HG02870 (cell line): ENCODE results near the gene CCNG2.

Source experiments
- ATAC-seq: cut with Tn5 transposase; IDR thresholded peaks from one replicate; pipeline ENCODE4 v1.9.1; 2021; ENCODE audit warnings: mild to moderate bottlenecking, moderate library complexity; ENCODE audit not compliant: unreplicated experiment

CCNG2 gene

GRCh38 chr4:77146186-77147078 lies 10.6 kb upstream of the CCNG2 start:
- ATAC-seq: no peak

GRCh38 chr4:77147079-77147782 lies 9.8 kb upstream of the CCNG2 start:
- ATAC-seq: no peak

- ATAC-seq: no peak
Observed at GRCh38 chr4:77148078-77148477, 8.9 kb upstream of the CCNG2 start.

- no peak for ATAC-seq
Observed at GRCh38 chr4:77149789-77150188, 7.2 kb upstream of the CCNG2 start.

GRCh38 chr4:77151241-77151640 lies 5.8 kb upstream of the CCNG2 start:
- ATAC-seq: no peak

GRCh38 chr4:77152421-77152820 lies 4.6 kb upstream of the CCNG2 start:
- no peak for ATAC-seq

- ATAC-seq: no peak
Observed at GRCh38 chr4:77153006-77153405, 4.0 kb upstream of the CCNG2 start.

GRCh38 chr4:77154065-77154464 lies 2.9 kb upstream of the CCNG2 start:
- ATAC-seq: no peak

GRCh38 chr4:77154761-77155499 lies 2.1 kb upstream of the CCNG2 start:
- no peak for ATAC-seq

GRCh38 chr4:77155631-77156452 lies 1.2 kb upstream of the CCNG2 start:
- ATAC-seq: no peak

- peak; percentile 89 for ATAC-seq
Observed at GRCh38 chr4:77156533-77156911, 485 bp upstream of the CCNG2 start.

- peak; percentile 40 for ATAC-seq
Observed at GRCh38 chr4:77157859-77158486, 966 bp downstream of the CCNG2 start.

- ATAC-seq: no peak
Observed at GRCh38 chr4:77158487-77158861, 1.5 kb downstream of the CCNG2 start.

- no peak for ATAC-seq
Observed at GRCh38 chr4:77159806-77160205, 2.8 kb downstream of the CCNG2 start.

- no peak for ATAC-seq
Observed at GRCh38 chr4:77163641-77164040, 6.6 kb downstream of the CCNG2 start.

- ATAC-seq: no peak
Observed at GRCh38 chr4:77167173-77167572, 10.2 kb downstream of the CCNG2 start.

- ATAC-seq: no peak
Observed at GRCh38 chr4:77167866-77168265, 10.9 kb downstream of the CCNG2 start.

- ATAC-seq: no peak
Observed at GRCh38 chr4:77169481-77169880, 12.5 kb downstream of the CCNG2 start.

- ATAC-seq: no peak
Observed at GRCh38 chr4:77170926-77171325, 13.9 kb downstream of the CCNG2 start.

GRCh38 chr4:77172336-77172735 lies 15.3 kb downstream of the CCNG2 start:
- ATAC-seq: no peak
